Activated CD4-positive, alpha-beta T cell treated with anti-CD3 and anti-CD28 coated beads for 48 hours (primary cell): Measurements from ENCODE around the gene TTC28.

Experiments used
- DNase-seq: peaks from one replicate; pipeline ENCODE4 v3.0.0-alpha.2; 2020

TTC28 gene

GRCh38 chr22:28015676-28016601, 663.7 kb downstream of the TTC28 start:
- no peak for DNase-seq

GRCh38 chr22:28015046-28015425, 664.6 kb downstream of the TTC28 start:
- DNase-seq = no peak

- DNase-seq = no peak
Observed at GRCh38 chr22:28014211-28015045, 665.2 kb downstream of the TTC28 start.

GRCh38 chr22:28013611-28014010, 666.0 kb downstream of the TTC28 start:
- no peak for DNase-seq

- DNase-seq = no peak
Observed at GRCh38 chr22:28012832-28013460, 666.7 kb downstream of the TTC28 start.

- DNase-seq = peak; percentile 86
Observed at GRCh38 chr22:28009272-28009827, 670.3 kb downstream of the TTC28 start.

- DNase-seq = no peak
Observed at GRCh38 chr22:28008649-28009048, 671.0 kb downstream of the TTC28 start.

- DNase-seq = no peak
Observed at GRCh38 chr22:28008056-28008455, 671.6 kb downstream of the TTC28 start.

- no peak for DNase-seq
Observed at GRCh38 chr22:28006271-28006670, 673.4 kb downstream of the TTC28 start.

GRCh38 chr22:28005513-28005912, 674.1 kb downstream of the TTC28 start:
- DNase-seq = no peak

- no peak for DNase-seq
Observed at GRCh38 chr22:28004021-28004420, 675.6 kb downstream of the TTC28 start.

GRCh38 chr22:28002863-28003565, 676.6 kb downstream of the TTC28 start:
- DNase-seq = no peak

- DNase-seq = no peak
Observed at GRCh38 chr22:28002181-28002700, 677.4 kb downstream of the TTC28 start.

GRCh38 chr22:28001171-28001835, 678.3 kb downstream of the TTC28 start:
- DNase-seq = no peak

GRCh38 chr22:28000361-28000760, 679.3 kb downstream of the TTC28 start:
- DNase-seq = no peak

- no peak for DNase-seq
Observed at GRCh38 chr22:27999876-28000275, 679.8 kb downstream of the TTC28 start.

- no peak for DNase-seq
Observed at GRCh38 chr22:27998511-27999410, 680.9 kb downstream of the TTC28 start.

- DNase-seq = no peak
Observed at GRCh38 chr22:27997538-27997937, 682.1 kb downstream of the TTC28 start.

GRCh38 chr22:27996981-27997380, 682.7 kb downstream of the TTC28 start:
- DNase-seq = no peak

- no peak for DNase-seq
Observed at GRCh38 chr22:27996529-27996925, 683.1 kb downstream of the TTC28 start.
